ENCODE results near the gene STYXL1.
"Not testable (repeated sequence)": the region's sequence is repeated elsewhere in the genome, so short reads cannot be mapped to it uniquely, and the experiment has no call there.

Gene STYXL1

DNA sequence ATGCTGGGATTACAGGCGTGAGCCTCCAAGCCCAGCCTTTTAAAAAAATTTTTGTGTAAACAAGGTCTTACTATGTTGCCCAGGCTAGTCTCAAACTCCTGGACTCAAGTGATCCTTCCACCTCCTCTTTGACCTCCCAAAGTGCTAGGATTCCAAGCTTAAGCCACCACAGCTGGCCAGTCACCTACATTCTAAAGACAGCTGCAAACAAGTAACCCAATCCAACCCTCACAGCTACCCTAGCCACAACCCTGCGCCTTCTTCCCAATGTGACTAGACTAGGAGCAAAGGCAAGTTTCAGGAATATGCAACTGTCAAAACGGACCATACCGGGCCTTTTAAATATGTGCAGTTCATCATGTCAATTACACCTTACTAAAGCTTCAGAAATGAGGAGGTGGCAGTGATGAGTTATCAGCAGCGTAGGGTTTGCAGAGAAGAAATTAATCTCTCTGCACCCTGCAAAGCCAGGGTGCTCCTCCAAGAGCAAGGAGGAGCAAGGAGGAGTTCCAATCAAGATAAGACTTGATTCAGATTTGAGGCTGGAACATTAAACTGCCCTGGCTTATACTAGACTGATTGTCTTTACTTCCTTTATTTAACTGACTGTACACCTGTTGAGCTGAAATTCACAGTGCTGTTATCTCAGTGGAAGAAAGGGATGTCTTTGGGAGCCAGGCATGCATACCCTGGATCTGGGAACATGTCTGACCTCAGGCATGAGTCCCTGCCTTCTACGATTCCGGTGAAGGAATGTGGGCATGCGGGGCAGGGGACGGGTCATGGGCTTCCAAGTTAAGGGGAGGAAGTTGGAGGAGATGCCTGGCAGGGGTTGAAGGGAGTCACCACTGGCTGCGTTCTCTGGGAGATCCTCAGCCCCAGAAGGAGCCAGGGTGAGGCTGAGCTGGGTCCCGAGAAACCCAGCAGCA is 37.9 kb downstream of the STYXL1 start:
- no peak for DNase-seq (ENCODE audit: low read depth)
- H3K4me3 ChIP-seq (ENCODE audit: low read depth, low read length), result no peak overlapping the region
- TF ChIP-seq CTCF (IDR thresholded peaks at IDR 0.05; ENCODE audit: control insufficient read depth, extremely low read depth, insufficient read depth), result no peak

GRCh38 chr7:76008156-76008687 is 39.6 kb downstream of the STYXL1 start:
- TF ChIP-seq CTCF (IDR thresholded peaks at IDR 0.05; ENCODE audit: control insufficient read depth, extremely low read depth, insufficient read depth), result no peak
- no peak overlapping the region for H3K4me3 ChIP-seq (ENCODE audit: low read depth, low read length)
- DNase-seq (ENCODE audit: low read depth), result no peak

DNA sequence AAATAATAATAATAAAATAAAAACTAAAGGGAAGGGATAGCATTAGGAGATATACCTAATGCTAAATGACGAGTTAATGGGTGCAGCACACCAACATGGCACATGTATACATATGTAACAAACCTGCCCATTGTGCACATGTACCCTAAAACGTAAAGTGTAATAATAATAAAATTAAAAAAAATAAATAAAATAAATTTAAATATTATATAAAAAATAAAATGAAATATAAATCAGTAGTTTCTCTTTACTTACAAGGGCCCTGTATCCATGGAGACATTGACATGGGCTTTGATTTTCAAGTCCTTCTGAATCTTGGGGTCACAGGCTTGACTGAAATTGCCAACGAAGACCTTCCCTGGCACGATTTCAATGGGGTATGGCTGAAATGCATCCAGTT is 42.8 kb downstream of the STYXL1 start:
- not testable (repeated sequence) for DNase-seq (ENCODE audit: low read depth); H3K4me3 ChIP-seq (ENCODE audit: low read depth, low read length)

- no peak overlapping the region for H3K4me3 ChIP-seq (ENCODE audit: low read depth, low read length)
- no peak for DNase-seq (ENCODE audit: low read depth)
- no peak for TF ChIP-seq CTCF (IDR thresholded peaks at IDR 0.05; ENCODE audit: control insufficient read depth, extremely low read depth, insufficient read depth)
Observed at GRCh38 chr7:76003351-76003750, 44.4 kb downstream of the STYXL1 start.

GRCh38 chr7:76002822-76003221 is 45.0 kb downstream of the STYXL1 start:
- TF ChIP-seq CTCF (IDR thresholded peaks at IDR 0.05; ENCODE audit: control insufficient read depth, extremely low read depth, insufficient read depth), result no peak
- DNase-seq (ENCODE audit: low read depth), result no peak
- H3K4me3 ChIP-seq (ENCODE audit: low read depth, low read length), result no peak overlapping the region

GRCh38 chr7:76002139-76002538 is 45.7 kb downstream of the STYXL1 start:
- H3K4me3 ChIP-seq (ENCODE audit: low read depth, low read length), result no peak overlapping the region
- no peak for TF ChIP-seq CTCF (IDR thresholded peaks at IDR 0.05; ENCODE audit: control insufficient read depth, extremely low read depth, insufficient read depth)
- no peak for DNase-seq (ENCODE audit: low read depth)

GRCh38 chr7:76000566-76000965 is 47.2 kb downstream of the STYXL1 start:
- no peak for TF ChIP-seq CTCF (IDR thresholded peaks at IDR 0.05; ENCODE audit: control insufficient read depth, extremely low read depth, insufficient read depth)

More at GRCh38 chr7:76000566-76000965, 47.2 kb downstream of the STYXL1 start:
- H3K4me3 ChIP-seq (ENCODE audit: low read depth, low read length), result no peak overlapping the region
- DNase-seq (ENCODE audit: low read depth), result no peak

Data from LNCaP clone FGC (cell line).